HG03521 (cell line): ENCODE data around the gene ZNF569.
A peak's percentile ranks its signal among the peaks of the same experiment; 100 is the strongest.
"Not testable (repeated sequence)": the region's sequence is repeated elsewhere in the genome, so short reads cannot be mapped to it uniquely, and the experiment has no call there.

Experiments
- ATAC-seq: cut with Tn5 transposase; IDR thresholded peaks from one replicate; pipeline ENCODE4 v1.9.1; 2021; ENCODE audit warnings: mild to moderate bottlenecking, moderate library complexity; ENCODE audit not compliant: unreplicated experiment

Gene ZNF569

DNA sequence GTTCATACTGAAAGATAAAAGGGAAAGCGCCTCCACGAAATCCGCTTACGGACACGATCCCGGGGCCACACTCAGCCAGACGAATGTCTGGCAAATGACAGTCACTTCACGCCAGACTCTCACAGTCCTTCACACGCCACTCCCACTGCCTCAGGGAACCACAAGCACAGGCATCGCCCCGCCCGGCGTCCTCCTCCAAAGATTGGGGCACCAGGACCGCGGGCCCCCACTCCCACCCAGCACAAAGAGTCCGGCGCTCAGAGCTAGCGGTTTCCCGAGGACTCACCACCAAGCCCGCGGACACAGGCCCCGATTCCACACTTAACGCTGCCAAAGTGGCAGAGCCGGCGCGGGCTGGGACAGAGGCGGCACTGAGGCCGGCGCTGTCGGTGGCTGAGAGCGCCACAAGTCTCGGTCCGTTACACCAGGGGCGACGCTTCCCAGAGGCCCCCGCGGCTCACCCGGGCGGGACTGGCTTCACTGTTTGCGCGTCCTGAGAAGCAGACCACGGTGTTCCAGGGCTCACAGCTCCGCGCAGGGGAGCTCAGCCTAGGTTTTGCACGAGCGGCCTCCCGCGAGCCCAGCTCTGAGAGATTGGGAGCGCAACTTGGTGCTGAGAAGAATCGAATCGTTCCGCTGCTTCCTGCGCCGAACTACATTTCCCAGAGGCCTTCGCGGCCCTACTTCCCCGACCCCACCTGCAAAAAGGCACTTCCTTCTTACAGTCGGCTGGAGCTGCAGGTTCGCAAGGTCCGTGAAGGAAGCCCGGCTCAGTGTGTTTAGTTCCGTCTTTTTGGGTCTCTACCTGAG lies at the start of gene ZNF569:
Gene ZNF569, minus strand, starts transcription at position 647 of the 810 bp plus-strand sequence. CDS start 22,523 bp downstream, outside the sequence.
- ATAC-seq, result peak; percentile 66

DNA sequence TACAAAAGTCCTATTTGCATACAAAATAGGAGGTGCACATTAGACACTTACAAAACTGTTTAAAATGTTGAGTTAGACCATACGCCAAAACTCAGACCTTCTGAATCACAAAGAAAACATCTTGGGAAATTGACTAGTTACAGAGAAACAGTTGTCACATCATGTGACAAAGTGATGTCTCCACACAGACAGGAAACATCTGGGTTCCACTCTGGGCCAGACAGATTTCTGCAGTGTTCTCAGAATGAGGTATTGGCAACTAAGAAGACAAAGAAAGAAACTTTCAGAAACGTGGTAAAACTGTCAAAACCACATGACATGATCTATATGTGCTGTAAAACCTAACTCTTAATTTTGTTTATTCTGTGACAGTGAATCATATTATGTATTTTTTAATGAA lies 46.2 kb upstream of the ZNF569 start:
- ATAC-seq, result no peak

DNA sequence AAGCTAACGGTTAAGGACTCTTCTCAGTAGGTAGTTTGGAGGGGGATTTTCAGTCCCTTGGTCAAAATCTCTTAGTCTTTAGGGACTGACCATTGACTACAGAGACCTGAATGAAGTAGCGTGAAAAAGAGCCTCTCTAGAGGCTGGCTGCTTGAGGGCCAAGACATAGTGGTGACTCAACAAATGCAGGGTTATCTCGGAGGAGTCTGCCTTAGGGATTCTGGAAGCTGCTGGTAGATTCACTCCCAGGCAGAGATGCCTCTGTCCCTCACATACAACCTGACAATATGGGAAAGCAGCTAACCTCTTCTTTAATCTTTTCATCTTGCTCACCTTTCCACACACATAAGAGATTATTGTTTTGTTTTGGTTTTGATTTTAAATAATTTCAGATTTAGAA lies 44.6 kb upstream of the ZNF569 start:
- no peak for ATAC-seq

DNA sequence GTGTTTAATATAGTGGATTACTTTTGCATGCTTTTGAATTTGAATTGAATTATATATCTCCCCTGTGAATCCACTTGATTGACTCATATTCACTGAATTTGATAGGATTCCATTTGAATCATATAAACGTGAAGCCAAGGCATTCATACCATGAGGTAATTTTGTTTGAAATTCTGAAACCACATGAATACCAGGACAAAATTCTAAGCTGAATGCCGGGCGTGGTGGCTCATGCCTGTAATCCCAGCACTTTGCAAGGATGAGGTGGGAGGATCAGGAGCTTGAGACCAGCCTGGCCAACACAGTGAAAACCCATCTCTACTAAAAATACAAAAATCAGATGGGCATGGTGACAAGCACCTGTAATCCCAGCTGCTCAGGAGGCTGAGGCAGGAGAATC lies 43.9 kb upstream of the ZNF569 start:
- ATAC-seq, result no peak

DNA sequence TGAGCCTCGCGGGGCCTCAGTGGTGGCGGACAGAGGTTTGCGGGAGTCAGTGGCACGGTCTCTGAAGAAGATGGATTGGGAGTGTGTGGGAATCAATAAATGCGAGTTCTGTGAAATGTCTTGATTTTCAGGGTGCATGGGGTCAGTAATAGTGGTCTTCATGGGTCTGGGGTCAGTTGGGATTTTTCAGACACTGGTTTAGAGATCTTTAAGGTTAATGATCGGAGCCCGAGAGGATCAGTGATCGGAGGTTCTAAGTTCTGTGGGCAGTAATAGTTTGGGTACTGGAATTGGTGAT lies 39.9 kb upstream of the ZNF569 start:
- ATAC-seq, result no peak

DNA sequence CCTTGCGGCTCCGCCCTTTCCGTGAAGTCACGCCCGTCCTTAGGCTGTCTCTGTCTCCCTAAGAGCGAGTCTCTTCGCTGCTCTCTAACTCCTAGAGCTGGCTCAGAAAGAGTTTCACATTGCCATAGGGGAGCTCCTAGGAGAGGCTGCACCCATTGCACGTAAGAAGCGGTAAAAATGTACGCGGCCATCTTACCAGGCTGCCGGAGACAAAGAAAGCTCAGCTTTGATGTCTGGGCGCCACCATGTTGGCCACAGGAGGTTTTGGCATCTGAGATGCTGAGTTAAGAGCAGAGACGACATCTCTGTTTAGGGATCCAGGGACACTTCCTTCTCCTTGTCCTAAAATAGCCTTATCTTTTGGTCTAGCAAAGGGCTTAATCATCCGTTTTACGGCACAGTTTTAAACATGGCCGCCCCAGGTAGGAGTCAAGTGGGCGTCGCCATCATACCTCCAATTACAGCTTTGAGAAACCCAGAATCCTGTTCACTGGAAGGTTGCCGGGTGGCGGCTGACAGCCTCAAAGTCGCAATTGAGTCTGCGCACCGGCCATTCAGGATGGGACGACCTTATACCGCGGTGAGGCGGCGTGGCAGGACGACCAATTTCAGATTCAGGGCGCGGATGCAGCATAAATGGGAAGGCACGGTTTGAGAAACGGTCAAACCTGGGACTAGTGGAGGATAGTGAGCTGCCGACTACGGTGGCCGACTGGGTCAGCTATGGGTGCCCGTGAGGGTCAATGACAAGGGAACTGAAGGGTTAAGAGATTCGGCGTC lies 39.3 kb upstream of the ZNF569 start, which contains the start of gene ZNF793:
Gene ZNF793, plus strand, starts transcription at position 553 of the 780 bp plus-strand sequence. CDS start 16,501 bp downstream, outside the sequence.
- ATAC-seq, result no peak

DNA sequence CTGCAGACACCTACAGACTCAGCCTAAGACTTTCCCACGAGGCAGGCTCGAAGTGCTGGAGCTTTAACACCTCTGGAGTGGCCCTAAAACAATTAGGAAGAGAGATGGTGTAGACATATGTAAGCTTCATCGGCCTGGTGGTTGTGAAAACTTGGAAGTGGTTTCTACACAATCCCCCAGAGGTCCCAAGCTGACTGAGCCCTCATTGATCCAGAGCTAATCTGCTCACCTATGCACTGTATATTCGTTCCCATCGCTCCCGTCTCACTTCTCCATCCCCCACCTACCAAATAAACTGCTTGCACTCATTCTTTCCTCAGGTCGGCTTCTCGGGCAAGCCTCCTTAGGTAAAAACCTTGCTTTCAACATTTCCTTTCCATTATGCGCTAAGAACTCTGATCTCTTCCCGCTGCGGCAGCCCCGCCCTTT lies 38.7 kb upstream of the ZNF569 start:
- no peak for ATAC-seq

DNA sequence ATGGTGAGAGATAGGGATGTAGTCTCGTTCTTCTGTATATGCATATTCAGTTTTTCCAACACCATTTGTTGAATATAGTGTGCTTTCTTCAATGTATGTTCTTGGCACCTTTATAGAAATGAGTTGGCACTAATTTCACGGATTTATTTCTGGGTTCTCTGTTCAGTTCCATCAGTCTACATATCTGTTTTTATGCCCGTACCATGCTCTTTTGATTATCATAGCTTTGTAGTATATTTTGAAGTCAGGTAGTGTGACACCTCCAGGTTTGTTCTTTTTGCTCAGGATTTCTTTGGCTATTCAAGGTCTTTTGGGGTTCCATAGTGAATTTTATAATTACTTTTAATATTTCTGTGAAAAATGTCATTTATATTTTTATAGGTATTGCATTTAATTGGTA lies 25.0 kb upstream of the ZNF569 start:
- no peak for ATAC-seq

DNA sequence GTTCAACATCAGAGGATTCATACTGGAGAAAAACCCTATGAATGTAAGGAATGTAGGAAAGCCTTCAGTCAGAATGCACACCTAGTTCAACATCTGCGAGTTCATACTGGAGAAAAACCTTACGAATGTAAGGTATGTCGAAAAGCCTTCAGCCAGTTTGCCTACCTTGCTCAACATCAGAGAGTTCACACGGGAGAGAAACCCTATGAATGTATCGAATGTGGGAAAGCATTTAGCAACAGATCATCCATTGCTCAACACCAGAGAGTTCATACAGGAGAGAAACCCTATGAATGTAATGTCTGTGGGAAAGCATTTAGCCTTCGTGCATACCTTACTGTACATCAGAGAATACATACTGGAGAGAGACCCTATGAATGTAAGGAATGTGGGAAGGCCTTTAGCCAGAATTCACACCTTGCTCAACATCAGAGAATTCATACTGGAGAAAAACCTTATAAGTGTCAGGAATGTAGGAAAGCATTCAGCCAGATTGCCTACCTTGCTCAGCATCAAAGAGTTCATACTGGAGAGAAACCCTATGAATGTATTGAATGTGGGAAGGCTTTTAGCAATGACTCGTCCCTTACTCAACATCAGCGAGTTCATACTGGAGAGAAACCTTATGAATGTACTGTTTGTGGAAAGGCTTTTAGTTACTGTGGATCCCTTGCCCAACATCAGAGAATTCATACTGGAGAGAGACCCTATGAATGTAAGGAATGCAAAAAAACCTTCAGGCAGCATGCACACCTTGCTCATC lies 17.3 kb upstream of the ZNF569 start:
- ATAC-seq, result no peak

DNA sequence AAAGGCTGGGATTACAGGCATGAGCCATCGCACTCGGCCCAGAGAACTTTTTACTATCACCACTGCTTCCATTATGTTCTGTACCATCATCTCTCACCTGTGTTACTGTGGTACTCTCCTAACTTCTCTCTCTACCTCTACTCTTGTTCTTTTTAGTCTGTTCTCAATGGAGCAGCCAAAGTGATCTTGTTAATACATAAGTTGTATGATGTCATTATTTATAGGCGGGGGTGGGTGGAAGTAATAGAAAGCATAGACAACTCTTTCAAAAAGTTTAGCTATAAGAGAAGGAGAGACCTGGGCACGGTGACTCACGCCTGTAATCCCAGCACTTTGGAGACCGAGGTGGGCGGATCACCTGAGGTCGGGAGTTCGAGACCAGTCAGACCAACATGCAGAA lies 4.9 kb upstream of the ZNF569 start:
- no peak for ATAC-seq

DNA sequence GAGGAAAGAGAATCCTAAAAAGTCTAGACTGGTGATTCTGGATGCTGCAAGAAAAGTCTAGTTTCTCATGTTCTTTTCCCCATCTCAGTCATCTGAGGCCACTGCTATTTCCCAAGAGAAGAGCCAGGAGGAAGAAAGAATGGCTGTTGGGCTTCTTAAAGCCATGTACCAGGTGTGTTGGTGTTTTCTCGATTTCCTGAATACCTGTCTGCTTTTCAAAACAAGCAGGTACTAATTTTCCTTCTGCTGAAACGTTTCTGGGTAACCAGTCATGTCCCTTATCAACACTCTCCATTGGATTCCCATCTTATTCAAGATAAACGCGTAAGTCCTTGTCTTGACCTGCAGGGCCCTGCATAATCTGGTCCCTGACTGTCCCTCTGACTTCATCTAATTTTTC lies 3.0 kb upstream of the ZNF569 start:
- no peak for ATAC-seq

DNA sequence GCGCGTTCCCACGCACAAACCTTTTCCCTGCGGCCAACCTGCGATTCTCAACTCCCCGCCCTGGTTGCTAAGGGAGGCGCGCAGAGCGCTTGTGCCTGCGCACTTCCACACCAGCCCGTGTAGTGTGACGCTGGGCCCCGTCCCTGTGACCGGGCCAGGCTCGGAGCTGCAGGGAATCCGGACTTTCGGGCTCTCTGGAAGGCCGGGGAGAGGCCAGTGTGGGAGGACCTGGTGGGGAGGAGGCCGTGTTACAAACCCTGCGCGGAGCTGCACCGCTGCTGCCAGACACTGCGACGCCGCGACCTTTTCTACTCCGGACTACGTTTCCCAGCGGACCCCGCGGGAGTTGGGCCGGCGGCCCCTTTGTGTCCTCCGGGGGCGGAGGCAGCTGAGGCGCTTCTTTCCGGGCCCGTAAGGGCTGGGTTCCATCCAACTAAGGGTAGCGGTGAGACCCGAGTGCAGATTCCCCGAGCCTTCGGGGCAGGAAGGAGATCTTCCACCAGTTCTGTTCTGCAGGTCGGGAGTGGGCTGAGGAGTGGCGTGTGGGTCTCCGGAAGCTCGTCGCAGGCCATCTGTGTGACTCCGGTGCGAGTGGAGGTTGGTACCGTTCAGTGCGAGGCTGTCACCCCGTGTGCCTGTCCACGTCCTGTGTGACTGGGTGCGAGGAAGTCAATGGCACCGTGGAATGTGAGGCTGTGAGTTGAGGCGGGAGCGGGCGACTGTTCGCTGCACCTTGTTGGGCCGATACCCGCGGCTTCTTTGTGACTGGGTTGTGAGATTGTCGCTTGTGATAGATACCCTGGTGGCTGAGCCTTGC lies 1.9 kb upstream of the ZNF569 start, which contains the start of gene ZNF570:
Gene ZNF570, plus strand, starts transcription at position 396 of the 817 bp plus-strand sequence. CDS start 999 bp downstream, outside the sequence.
- ATAC-seq, result peak; percentile 46

DNA sequence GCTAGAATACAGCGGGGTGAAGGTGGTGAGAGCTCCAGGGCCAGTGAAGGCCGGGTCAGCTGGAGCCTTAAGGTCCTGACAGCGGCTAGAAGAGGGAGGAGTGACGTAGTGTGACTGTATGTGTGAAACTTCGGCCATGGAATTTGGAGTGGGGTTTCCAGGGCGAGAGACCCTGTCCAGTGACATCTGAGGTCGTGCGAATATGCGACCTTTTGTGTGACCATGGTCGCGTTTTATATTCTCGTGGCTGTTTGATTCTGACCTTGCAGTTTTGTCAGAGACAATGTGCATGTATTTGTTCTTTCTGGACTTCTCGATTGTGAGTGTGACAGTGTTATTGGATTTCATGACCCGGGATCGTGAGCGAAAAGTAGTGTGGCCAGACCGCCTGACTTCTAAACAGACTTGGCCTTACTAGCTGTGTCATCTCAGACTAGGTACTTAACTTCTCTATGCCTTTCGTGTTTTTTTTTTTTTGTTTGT lies 405 bp upstream of the ZNF569 start:
- no peak for ATAC-seq

DNA sequence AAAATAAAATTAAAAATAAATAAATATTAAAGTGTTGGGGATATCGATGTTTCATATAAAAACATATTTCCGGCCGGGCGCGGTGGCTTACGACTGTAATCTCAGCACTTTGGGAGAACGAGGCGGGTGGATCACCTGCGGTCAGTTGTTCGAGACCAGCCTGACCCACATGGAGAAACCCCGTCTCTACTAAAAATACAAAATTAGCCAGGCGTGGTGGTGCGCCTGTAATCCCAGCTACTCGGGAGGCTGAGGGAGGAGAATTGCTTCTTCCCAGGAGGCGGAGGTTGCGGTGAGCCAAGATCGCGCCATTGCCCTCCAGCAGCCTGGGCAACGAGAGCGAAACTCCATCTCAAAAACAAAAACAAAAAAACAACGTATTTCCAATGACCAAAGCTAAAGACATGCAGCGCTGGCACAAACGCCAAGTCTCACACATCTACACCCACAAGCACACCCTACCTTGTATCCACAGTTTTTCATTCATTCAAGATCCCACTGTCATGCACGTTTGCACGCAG lies 907 bp downstream of the ZNF569 start:
- ATAC-seq, result no peak

DNA sequence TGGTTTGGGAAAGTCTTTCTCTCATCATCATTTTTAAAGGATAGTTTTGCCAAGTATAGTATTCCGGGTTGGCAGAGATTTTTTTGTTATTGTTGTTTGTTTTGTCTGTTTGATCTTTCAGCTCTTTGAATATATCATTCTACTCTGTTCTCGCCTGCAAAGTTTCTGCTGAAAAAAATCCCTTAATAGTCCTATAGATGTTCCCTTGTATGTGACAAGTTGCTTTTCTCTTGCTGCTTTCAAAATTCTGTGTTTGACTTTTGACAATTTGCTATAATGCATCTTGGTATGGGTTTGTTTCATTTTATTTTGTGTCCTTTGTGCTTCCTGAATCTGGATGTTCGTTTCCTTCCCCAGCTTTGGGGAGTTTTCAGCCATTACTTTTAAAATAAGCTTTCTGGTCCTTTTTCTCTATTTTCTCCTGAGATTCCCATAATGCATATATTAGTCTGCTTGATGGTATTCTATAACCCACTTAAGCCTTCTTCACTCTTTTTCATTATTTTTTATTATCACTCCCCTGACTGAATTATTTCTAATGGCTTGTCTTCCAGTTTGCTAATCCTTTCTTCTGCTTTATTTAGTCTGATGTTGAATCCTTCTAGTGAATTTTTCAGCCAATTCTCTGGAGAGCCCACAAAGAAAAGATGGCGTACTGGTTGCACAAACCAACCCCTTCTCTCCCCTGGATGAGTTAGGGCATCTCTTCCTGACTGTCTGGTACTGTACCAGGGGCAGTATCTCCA lies 14.6 kb downstream of the ZNF569 start:
- no peak for ATAC-seq

DNA sequence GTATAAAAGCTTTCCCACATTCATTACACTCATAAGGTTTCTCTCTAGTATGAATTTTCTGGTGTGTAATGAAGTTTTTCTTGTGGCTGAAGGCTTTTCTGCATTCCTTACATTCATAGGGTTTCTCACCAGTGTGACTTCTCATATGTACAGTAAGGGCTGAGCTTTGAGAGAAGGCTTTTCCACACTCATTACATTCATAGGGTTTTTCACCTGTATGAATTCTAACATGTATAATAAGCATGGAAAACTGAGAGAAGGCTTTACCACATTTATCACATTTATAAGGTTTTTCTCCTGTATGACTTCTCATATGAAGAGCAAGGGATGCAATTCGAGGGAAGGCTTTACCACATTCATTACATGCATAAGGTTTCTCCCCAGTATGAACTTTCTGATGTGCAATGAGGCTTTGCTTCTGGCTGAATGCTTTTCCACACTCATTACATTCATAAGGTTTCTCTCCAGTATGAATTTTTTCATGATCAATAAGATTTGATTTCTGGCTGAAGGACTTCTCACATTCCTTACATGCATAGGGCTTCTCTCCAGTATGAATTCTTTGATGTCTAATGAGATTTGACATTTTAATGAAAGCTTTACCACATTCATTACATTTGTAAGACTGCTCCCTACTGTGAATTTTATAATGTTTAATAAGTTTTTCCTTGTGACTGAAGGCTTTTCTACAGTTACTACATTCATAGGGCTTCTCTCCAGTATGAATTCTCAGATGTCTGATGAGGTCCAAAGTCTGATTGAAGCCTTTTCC lies 53.7 kb downstream of the ZNF569 start:
- ATAC-seq, result no peak

DNA sequence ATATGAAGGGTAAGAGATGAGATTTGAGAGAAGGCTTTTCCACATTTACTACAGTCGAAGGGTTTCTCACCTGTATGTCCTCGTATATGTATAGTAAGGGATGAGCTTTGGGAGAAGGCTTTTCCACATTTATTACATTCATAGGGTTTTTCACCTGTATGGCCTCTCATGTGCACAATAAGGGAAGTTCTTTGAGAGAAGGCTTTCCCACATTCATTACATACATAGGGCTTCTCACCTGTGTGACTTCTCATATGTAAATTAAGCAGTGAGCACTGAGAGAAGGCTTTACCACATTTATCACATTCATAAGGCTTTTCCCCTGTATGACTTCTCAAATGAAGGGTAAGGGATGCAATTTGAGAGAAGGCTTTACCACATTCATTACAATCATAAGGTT lies 54.5 kb downstream of the ZNF569 start:
- ATAC-seq, result no peak

DNA sequence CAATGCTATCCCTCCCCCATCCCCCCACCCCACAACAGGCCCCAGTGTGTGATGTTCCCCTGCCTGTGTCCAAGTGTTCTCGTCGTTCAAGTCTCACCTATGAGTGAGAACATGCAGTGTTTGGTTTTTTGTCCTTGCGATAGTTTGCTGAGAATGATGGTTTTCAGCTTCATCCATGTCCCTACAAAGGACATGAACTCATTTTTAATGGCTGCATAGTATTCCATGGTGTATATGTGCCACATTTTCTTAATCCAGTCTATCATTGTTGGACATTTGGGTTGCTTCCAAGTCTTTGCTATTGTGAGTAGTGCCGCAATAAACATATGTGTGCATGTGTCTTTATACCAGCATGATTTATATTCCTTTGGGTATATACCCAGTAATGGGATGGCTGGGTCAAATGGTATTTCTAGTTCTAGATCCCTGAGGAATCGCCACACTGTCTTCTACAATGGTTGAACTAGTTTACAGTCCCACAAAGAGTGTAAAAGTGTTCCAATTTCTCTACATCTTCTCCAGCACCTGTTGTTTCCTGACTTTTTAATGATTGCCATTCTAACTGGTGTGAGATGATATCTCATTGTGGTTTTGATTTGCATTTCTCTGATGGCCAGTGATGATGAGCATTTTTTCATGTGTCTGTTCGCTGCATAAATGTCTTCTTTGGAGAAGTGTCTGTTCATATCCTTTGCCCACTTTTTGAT lies 61.0 kb downstream of the ZNF569 start:
- not testable (repeated sequence) for ATAC-seq
